CD14-positive monocyte (primary cell): Measurements from ENCODE around the gene GABRQ. TPM values are rescaled to one million over a fixed set of nuclear protein-coding genes. Genes with fewer than 3 reads are reported as not detected.
A peak's percentile ranks its signal among the peaks of the same experiment; 100 is the strongest.

Source experiments
- DNase-seq, 3 donors: peaks; one replicate each; pipeline ENCODE4 v3.0.0-alpha.2; 2011 to 2022
- H2AFZ ChIP-seq: 2 replicates; pipeline ENCODE4 v1.6.0; 2012; ENCODE audit warnings: mild to moderate bottlenecking, low read depth, low read length, inconsistent platforms; ENCODE audit not compliant: insufficient read depth, poor library complexity, severe bottlenecking
- H3K27ac ChIP-seq, 2 donors: 1 replicate in 1 of 2; 2 replicates in 1 of 2; pipeline ENCODE4 v1.5.1; 2012 to 2013; ENCODE audit warnings: low read length in 2 of 2, control low read depth in 1 of 2, inconsistent platforms in 1 of 2, low read depth in 1 of 2, mild to moderate bottlenecking in 1 of 2
- H3K27me3 ChIP-seq, 2 donors: one replicate each; pipeline versions ENCODE4 v1.6.0 to v1.6.1; 2011 to 2013; ENCODE audit warnings: low read length in 2 of 2; ENCODE audit not compliant: control insufficient read depth in 2 of 2, insufficient read depth in 2 of 2
- H3K36me3 ChIP-seq, 2 donors: replicated peaks in 1 of 2; 1 replicate in 1 of 2; 2 replicates in 1 of 2; pipeline versions ENCODE4 v1.5.1 to v1.6.1; 2012 to 2013; ENCODE audit warnings: low read length in 2 of 2, control low read depth in 1 of 2, inconsistent platforms in 1 of 2, mild to moderate bottlenecking in 1 of 2; ENCODE audit not compliant: insufficient read depth in 2 of 2, control insufficient read depth in 1 of 2
- H3K4me1 ChIP-seq, 2 donors: 1 replicate in 1 of 2; 2 replicates in 1 of 2; pipeline versions ENCODE4 v1.5.1 to v1.6.1; 2012 to 2013; ENCODE audit warnings: low read length in 2 of 2, control low read depth in 1 of 2, inconsistent platforms in 1 of 2, mild to moderate bottlenecking in 1 of 2, moderate library complexity in 1 of 2; ENCODE audit not compliant: insufficient read depth in 2 of 2, control insufficient read depth in 1 of 2
- H3K4me2 ChIP-seq: replicated peaks from 2 replicates; pipeline ENCODE3; 2012; ENCODE audit warnings: low read length, moderate library complexity, mild to moderate bottlenecking; ENCODE audit not compliant: poor library complexity, severe bottlenecking; ENCODE audit errors: extremely low read depth
- H3K4me3 ChIP-seq, 3 experiments: fragments of 200-600 bp in 1 of 3; sonication (generic) in 1 of 3; replicated peaks in 1 of 3; 1 replicate in 2 of 3; 2 replicates in 1 of 3; pipeline ENCODE4 v1.5.1; 2011 to 2013; ENCODE audit warnings: low read length in 3 of 3, mild to moderate bottlenecking in 3 of 3, control low read depth in 2 of 3, low read depth in 2 of 3, inconsistent platforms in 1 of 3, moderate library complexity in 1 of 3
- H3K79me2 ChIP-seq: 2 replicates; pipeline ENCODE4 v1.6.0; 2012; ENCODE audit warnings: mild to moderate bottlenecking, control low read depth, inconsistent platforms, low read length, moderate library complexity; ENCODE audit not compliant: insufficient read depth
- H3K9ac ChIP-seq: 2 replicates; pipeline ENCODE4 v1.6.0; 2017; ENCODE audit warnings: low read length, mild to moderate bottlenecking; ENCODE audit not compliant: insufficient read depth, poor library complexity, severe bottlenecking
- H3K9me3 ChIP-seq, 2 donors: replicated peaks in 1 of 2; 1 replicate in 1 of 2; 2 replicates in 1 of 2; pipeline versions ENCODE4 v1.5.1 to v1.6.1; 2012 to 2013; ENCODE audit warnings: low read length in 2 of 2, control low read depth in 1 of 2; ENCODE audit not compliant: control insufficient read depth in 1 of 2, insufficient read depth in 1 of 2
- H4K20me1 ChIP-seq: 2 replicates; pipeline ENCODE4 v1.6.0; 2012; ENCODE audit warnings: mild to moderate bottlenecking, low read length, control low read depth, moderate library complexity; ENCODE audit not compliant: insufficient read depth
- H3K27ac Mint-ChIP-seq, 7 donors: one replicate each; pipeline ENCODE4 v1.8.0; 2020; ENCODE audit warnings: mild to moderate bottlenecking in 7 of 7, mixed read lengths in 7 of 7, moderate library complexity in 6 of 7, inconsistent platforms in 2 of 7
- H3K27me3 Mint-ChIP-seq, 3 donors: one replicate each; pipeline ENCODE4 v1.8.0; 2021 to 2022; ENCODE audit warnings: low read depth in 3 of 3, mild to moderate bottlenecking in 3 of 3, mixed read lengths in 3 of 3, moderate library complexity in 3 of 3, inconsistent platforms in 1 of 3
- H3K36me3 Mint-ChIP-seq, 2 donors: one replicate each; pipeline ENCODE4 v1.8.0; 2020; ENCODE audit warnings: mixed read lengths in 2 of 2, inconsistent platforms in 1 of 2, mild to moderate bottlenecking in 1 of 2
- H3K4me1 Mint-ChIP-seq: one replicate; pipeline ENCODE4 v1.8.0; 2020; ENCODE audit warnings: mild to moderate bottlenecking, mixed read lengths
- H3K4me3 Mint-ChIP-seq, 2 donors: one replicate each; pipeline ENCODE4 v1.8.0; 2020; ENCODE audit warnings: mild to moderate bottlenecking in 2 of 2, mixed read lengths in 2 of 2, moderate library complexity in 1 of 2
- H3K9me3 Mint-ChIP-seq, 7 donors: one replicate each; pipeline ENCODE4 v1.8.0; 2020 to 2022; ENCODE audit warnings: mixed read lengths in 7 of 7, mild to moderate bottlenecking in 6 of 7, moderate library complexity in 6 of 7, inconsistent platforms in 2 of 7
- CTCF ChIP-seq: fragments of 200-600 bp; IDR thresholded peaks from one replicate; pipeline ENCODE4 v1.8.0; 2022; ENCODE audit warnings: antibody characterized with exemption, mild to moderate bottlenecking
- WGBS: methylation state at CpG from one replicate; pipeline ENCODE4 v1.1.5; 2013; ENCODE audit warnings: missing lambda C conversion rate; ENCODE audit not compliant: insufficient coverage; 5-methylcytosine and 5-hydroxymethylcytosine counted together
- intact Hi-C, 2 donors: fragments of 100-400 bp; cut with micrococcal nuclease; formaldehyde crosslinking; loops; one replicate each; pipeline versions ENCODE4 v1.15.0 to v1.15.1; 2023
- polyA plus RNA-seq, 3 donors: library from polyadenylated mRNA; depleted of rRNA in 1 of 3; unstranded in 2 of 3; stranded (reverse) in 1 of 3; fragments of 300-500 nt in 2 of 3; fragments of >200 nt in 1 of 3; fragmentation: Illumina TruSeq in 2 of 3; gene quantifications; 1 replicate in 2 of 3; 2 replicates in 1 of 3; pipeline ENCODE4 v1.2.3, GENCODE V29; 2012 to 2021

The GABRQ gene
- polyA plus RNA-seq, 3 donors, result not detected

DNA sequence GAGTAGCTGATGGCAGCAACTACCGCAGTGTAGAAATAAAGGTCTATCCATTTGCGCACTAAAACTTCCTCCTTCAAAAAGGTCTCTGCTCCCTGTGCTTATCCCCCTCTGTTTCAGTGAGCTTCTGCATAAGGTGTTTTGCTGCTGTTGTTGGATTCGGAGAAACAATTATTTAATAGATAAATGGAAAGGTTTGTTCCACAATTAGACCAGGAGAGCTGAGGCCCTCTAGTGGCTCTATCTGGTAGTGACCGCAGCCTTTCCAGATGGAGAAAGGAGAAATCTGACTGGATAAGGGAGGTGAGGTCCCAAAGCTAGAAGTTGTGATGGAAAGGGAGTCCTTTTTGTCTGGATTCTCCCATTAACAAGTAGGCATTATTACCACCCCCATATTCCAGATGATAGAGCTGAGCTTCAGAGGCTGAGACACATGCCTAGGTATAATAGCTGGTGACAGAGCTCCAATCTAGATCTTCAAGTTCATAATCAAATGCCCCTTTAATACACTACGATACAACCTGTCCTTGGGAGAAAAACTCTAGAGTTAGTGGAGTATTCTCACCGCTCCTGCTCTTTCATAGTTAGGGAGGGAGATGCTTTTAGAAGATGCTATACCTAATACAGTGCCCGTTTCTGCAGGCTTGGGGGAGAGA, 5.1 kb upstream of the GABRQ start:
- Mint-ChIP-seq H3K36me3 (no peaks in the 10 kb centered on the region), H3K27ac (no peak overlapping the region), H3K4me3 (no peak overlapping the region), H3K9me3 (no peaks in the 10 kb centered on the region), H3K4me1 (no peaks in the 10 kb centered on the region), H3K27me3 (peaks cover 6 to 25% (median 22%) of the 10 kb centered on the region in 3 donors)
- peak; percentile 74 for TF ChIP-seq CTCF
- H4K20me1 ChIP-seq, result no peaks in the 10 kb centered on the region
- H3K79me2 ChIP-seq, result no peaks in the 10 kb centered on the region
- peak in 1 of 3 donors; percentile 2 for DNase-seq
- H2AFZ ChIP-seq, result no peak overlapping the region
- H3K27ac ChIP-seq, result no peak overlapping the region
- no CpG with 5 or more reads among the region's 7 CpGs for WGBS
- no peak overlapping the region for H3K9ac ChIP-seq
- no peaks in the 10 kb centered on the region for H3K36me3 ChIP-seq
- H3K4me3 ChIP-seq, result no peak overlapping the region
- H3K4me2 ChIP-seq, result no peak overlapping the region
- intact Hi-C loops, result no loop called here
- H3K9me3 ChIP-seq, result no peaks in the 10 kb centered on the region
- peaks cover 10 to 20% of the 10 kb centered on the region in 2 donors for H3K27me3 ChIP-seq
- no peaks in the 10 kb centered on the region for H3K4me1 ChIP-seq

GRCh38 chrX:152635941-152636340, 1.8 kb upstream of the GABRQ start:
- Mint-ChIP-seq H3K27me3 (peaks cover 23 to 40% (median 35%) of the 10 kb centered on the region in 3 donors), H3K4me3 (peak overlapping the region in 1 of 2 donors; percentile 67), H3K4me1 (no peaks in the 10 kb centered on the region), H3K36me3 (no peaks in the 10 kb centered on the region), H3K27ac (peak overlapping the region in 1 of 7 donors; percentile 38), H3K9me3 (peaks cover 0 to 5% (median 2%) of the 10 kb centered on the region in 7 donors)
- Histone ChIP-seq H3K4me1 (no peaks in the 10 kb centered on the region), H3K79me2 (no peaks in the 10 kb centered on the region), H3K4me3 (no peak overlapping the region), H2AFZ (no peak overlapping the region), H4K20me1 (no peaks in the 10 kb centered on the region), H3K4me2 (no peak overlapping the region), H3K36me3 (no peaks in the 10 kb centered on the region), H3K9me3 (no peaks in the 10 kb centered on the region), H3K27ac (no peak overlapping the region), H3K27me3 (peaks cover 14 to 38% of the 10 kb centered on the region in 2 donors), H3K9ac (no peak overlapping the region)
- no peak for TF ChIP-seq CTCF
- no peak for DNase-seq
- intact Hi-C loops, result no loop called here
- 10% methylated on average over 2 of the region's 7 CpGs for WGBS
